Fibroblast of pulmonary artery (primary cell): ENCODE measurements around the gene WDR35.
A peak's percentile ranks its signal among the peaks of the same experiment; 100 is the strongest.

Source experiments
- DNase-seq: peaks from one replicate; pipeline ENCODE4 v3.0.0-alpha.2; 2010; ENCODE audit warnings: low read depth
- H3K4me3 ChIP-seq: replicated peaks from 2 replicates; pipeline ENCODE4 v1.5.1; 2011; ENCODE audit warnings: low read depth, mild to moderate bottlenecking, control low read depth, low read length, moderate library complexity
- CTCF ChIP-seq: IDR thresholded peaks from 2 replicates; pipeline ENCODE4 v1.5.1; 2011; ENCODE audit warnings: mild to moderate bottlenecking, control low read depth, low read length, inconsistent platforms; ENCODE audit errors: missing control alignments

The WDR35 gene

GRCh38 chr2:19866771-19867170, 123.1 kb downstream of the WDR35 start:
- no peak overlapping the region for H3K4me3 ChIP-seq
- no peak for TF ChIP-seq CTCF
- DNase-seq = no peak

- TF ChIP-seq CTCF = no peak
- H3K4me3 ChIP-seq = no peak overlapping the region
- DNase-seq = no peak
Observed at GRCh38 chr2:19865151-19865550, 124.8 kb downstream of the WDR35 start.

- TF ChIP-seq CTCF = no peak
- no peak overlapping the region for H3K4me3 ChIP-seq
- no peak for DNase-seq
Observed at GRCh38 chr2:19864381-19864780, 125.5 kb downstream of the WDR35 start.

GRCh38 chr2:19863303-19864041, 126.4 kb downstream of the WDR35 start:
- no peak overlapping the region for H3K4me3 ChIP-seq
- TF ChIP-seq CTCF = peak; percentile 74
- peak; percentile 53 for DNase-seq

- H3K4me3 ChIP-seq = no peak overlapping the region
- DNase-seq = peak; percentile 11
- TF ChIP-seq CTCF = no peak
Observed at GRCh38 chr2:19861813-19862212, 128.1 kb downstream of the WDR35 start.
